Islet precursor cell (in vitro differentiated cells): ENCODE data around the gene FALEC.
"Not testable (repeated sequence)": the region's sequence is repeated elsewhere in the genome, so short reads cannot be mapped to it uniquely, and the experiment has no call there.

ENCODE experiments used
- DNase-seq: peaks from one replicate; pipeline ENCODE4 v3.0.0-alpha.2; 2018

FALEC gene

GRCh38 chr1:150576367-150576711 lies 60.8 kb downstream of the FALEC start:
- no peak for DNase-seq

DNA sequence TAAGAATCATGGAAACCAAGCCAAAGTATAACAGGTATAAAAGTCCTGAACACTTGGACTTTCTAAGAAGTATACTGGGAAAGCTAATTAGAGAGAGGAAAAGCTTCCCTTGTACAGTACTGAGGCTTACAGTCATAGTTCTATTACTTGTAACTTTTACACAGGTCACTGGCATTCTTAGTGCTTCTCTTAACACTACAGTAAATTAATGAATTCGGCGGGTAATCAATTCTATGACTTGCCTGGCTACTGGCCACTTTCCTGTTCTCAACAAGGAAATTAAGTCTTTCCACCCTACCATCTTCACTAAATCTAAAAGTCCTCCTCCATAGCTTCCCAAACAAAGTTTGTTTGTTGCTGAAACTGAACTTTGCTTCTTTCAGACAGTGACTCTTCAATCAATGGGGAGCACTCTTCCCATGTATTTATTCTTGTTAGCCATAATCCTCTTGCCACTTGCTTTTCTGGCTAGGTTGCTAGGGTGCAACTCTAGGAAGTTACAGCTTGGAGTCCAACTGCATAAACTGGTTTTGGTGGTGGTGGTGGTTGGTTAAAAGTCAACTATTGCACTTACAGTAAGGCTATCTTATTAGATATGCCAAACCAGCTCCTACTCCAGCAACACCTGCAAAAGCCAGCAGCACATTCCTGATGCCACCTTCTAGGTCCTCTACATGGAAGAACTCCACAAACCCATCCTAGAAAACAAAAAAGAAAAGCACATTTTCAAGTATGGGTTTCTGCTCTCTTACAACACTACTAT lies 61.4 kb downstream of the FALEC start:
- DNase-seq: no peak

DNA sequence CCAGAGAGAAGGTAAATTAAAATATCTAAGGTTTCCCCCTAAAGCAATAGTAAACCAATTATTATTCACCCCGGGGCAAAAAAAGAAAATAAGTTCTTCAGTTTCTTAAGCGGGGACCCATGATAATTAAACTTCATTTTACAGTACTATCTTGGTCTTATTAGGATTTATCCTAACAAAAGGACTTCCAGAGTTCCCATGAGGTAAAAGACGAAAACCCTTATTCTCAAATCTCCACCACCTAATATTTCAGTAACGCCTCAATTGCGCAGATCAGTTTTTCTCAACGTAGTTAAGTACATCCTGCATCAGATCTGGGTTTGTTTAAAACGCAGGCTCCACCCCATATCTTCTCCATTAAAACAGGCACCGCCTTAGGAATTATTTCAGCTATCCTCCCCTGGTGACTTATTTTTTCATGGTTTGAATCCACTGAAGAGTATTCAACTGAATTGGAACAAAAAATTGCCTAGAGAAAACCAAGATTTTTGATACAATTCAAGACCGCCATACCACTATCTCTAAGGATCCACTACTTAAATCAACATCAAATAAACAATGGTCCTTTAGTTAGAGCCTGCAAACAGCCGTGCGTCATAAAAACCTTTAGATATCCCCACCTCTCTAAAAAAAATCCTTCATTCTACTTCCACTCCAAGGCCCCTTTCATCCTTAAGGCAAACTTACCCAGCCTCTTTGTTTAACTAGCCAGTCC lies 62.2 kb downstream of the FALEC start:
- DNase-seq: no peak

DNA sequence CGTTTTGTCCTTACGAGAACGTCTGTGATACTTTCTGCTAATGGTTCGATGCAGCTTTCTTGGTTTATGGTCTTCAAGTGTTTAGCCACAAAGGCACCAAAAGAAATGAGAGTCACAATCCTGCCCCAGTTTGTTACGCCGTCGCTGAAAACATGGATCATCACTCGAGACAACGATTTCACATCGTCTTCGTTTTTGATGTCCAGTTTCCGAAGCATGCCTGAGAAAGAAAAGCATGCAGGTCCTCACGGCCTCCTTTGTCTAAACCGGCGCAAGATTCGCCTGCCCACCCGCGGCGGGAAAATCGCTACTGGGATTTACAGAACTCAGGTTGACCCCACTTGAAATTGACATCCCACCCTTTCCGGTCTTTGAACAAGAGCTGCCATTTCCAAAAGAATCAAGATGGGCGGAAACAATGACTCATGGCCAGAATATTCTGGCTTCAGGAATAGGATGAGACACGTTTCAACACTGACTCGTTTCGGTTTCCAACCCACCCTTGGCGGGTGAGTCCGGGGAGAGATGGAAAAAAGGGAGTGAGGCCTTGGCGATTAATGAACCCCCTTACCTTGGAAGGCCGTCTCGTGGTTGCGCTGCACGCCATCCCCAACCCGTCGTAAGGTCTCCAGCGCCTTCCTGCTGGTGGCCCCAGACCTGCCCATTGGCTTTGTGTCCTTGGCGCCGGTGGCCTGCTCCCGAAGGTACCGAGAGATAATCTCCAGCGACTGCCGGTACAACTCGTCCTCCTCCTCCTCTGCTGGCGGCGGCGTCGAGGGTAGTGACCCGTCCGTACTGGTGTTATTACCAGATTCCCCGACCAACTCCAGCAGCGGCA lies 62.9 kb downstream of the FALEC start:
- peak; percentile 78 for DNase-seq

DNA sequence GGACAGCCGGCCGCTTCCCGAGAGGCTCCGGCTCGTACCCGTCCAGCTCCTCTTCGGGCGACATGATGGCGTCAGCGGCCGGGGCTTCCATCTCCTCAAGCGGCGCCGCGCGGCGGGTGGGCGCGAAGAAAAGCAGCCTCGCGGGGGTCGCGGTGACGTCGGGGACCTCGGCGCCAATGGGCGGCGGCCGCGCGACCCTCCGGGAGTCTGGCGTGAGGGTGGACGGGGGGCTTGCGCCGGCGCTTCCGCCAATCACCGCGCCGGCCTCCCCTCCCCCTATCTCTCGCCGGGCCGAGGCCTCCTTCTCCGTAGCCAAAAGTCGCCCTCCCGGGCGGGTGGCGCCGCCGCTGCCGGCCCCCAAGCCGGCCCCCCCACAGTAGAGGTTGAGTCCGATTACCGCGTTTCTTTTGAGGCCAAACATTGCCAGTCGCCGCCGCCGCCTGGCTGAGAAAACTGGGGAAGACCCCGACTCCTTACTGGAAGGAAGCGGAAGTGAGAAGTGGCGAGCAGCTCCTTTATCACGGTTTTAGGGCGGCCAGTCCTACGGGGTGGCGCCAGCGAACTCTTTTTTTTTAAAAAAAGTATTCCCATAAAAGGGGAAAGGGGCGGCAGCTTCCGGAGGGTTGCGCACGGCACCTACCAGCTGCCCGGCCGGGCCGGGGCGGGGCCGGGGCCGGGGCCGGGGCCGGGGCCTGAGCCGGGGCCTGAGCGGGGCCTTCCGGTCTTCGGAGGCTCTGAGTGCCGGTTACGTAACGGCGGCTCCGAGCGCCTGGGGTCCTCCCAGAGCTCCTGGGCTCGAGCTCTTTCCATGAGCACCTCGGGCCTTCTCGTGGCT lies 63.8 kb downstream of the FALEC start, which contains the start of gene MCL1:
Gene MCL1 (minus strand): TSS at position 501 of the 835 bp plus-strand sequence. CDS start 80 bp downstream, at position 421.
- DNase-seq: peak; percentile 98

GRCh38 chr1:150579945-150580642 lies 64.5 kb downstream of the FALEC start:
- no peak for DNase-seq

- not testable (repeated sequence) for DNase-seq
Observed at GRCh38 chr1:150580966-150581365, 65.4 kb downstream of the FALEC start.

GRCh38 chr1:150581437-150581836 lies 65.9 kb downstream of the FALEC start:
- DNase-seq: not testable (repeated sequence)

DNA sequence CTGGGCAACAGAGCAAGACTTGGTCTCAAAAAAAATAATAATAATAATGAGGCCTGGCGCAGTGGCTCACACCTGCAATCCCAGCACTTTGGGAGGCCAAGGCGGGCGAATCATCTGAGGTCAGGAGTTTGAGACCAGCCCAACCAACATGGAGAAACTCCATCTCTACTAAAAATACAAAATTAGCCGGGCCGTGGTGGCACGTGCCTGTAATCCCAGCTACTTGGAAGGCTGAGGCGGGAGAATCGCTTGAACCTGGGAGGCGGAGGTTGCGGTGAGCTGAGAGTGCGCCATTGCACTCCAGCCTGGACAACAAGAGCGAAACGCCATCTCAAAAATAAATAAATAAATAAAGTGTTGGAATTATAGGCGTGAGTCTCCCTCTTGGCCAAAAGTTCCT lies 66.4 kb downstream of the FALEC start:
- not testable (repeated sequence) for DNase-seq

DNA sequence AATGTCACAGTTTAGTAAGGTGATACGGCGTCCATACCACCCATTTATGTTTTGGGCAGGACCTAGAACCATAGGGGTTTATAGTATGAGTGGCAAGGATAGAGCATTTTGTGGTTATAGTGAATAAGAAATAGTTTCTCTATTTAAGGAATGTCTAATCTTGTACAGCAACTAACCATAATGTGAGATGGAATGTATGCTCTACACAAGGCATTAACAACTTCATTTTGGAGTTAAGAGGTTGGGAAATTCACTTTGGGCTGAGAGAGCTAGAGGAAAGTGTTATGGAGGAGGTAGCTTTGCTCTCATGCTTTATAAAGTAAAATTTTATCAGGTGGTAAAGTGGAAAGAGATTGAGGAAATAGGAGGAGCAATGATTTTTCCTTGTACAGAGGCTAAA lies 66.8 kb downstream of the FALEC start:
- no peak for DNase-seq
